Panc1 (cell line): ENCODE results near the gene ZNF830. TPM values are rescaled to one million over a fixed set of nuclear protein-coding genes. Genes with fewer than 3 reads are reported as not detected.
A peak's percentile ranks its signal among the peaks of the same experiment; 100 is the strongest.

Experiments
- ATAC-seq: fragments of 200-7000 bp; cut with Tn5 transposase; 2 replicates; pipeline ENCODE4 v1.9.1; 2020; ENCODE audit warnings: mild to moderate bottlenecking, moderate library complexity
- BruUV-seq: library from RNA; stranded (reverse); fragments of 400-500 nt; replicated peaks from 2 replicates; lab custom pipeline; 2021; lab: Mats Ljungman, UMichigan
- CTCF ChIA-PET: fragments of 300-600 bp; sonication (Branson Sonifier 250); formaldehyde crosslinking; loops from one replicate; lab custom pipeline; 2022; ENCODE audit warnings: antibody characterized with exemption; lab: Charles Lee
- POLR2A ChIA-PET: fragments of 300-600 bp; sonication (Branson Sonifier 250); formaldehyde crosslinking; loops from one replicate; lab custom pipeline; 2022; ENCODE audit warnings: antibody characterized with exemption; lab: Charles Lee
- DNase-seq: peaks from one replicate; pipeline ENCODE4 v3.0.0-alpha.2; 2010; ENCODE audit warnings: low read depth, low spot score
- H3K27ac ChIP-seq: 2 replicates; pipeline ENCODE4 v1.5.1; 2011; ENCODE audit warnings: mild to moderate bottlenecking, low read length, inconsistent platforms
- H3K27me3 ChIP-seq: fragments of 200-500 bp; sonication (Bioruptor generic); 2 replicates; pipeline ENCODE4 v1.6.0; 2014; ENCODE audit warnings: low read length, inconsistent platforms; ENCODE audit not compliant: control insufficient read depth, insufficient read depth
- H3K36me3 ChIP-seq: fragments of 200-500 bp; sonication (Bioruptor generic); 2 replicates; pipeline ENCODE4 v1.5.1; 2014; ENCODE audit warnings: inconsistent platforms, mild to moderate bottlenecking, low read length, moderate library complexity; ENCODE audit not compliant: control insufficient read depth, insufficient read depth
- H3K4me1 ChIP-seq: 2 replicates; pipeline ENCODE4 v1.5.1; 2011; ENCODE audit warnings: inconsistent platforms, mild to moderate bottlenecking, low read length, moderate library complexity; ENCODE audit not compliant: control insufficient read depth, insufficient read depth
- H3K4me3 ChIP-seq, 2 experiments: 2 replicates each; pipeline ENCODE4 v1.5.1; 2011 to 2012; ENCODE audit warnings: low read depth in 2 of 2, low read length in 2 of 2, mild to moderate bottlenecking in 2 of 2, inconsistent platforms in 1 of 2, moderate library complexity in 1 of 2
- H3K9me3 ChIP-seq: fragments of 200-500 bp; sonication (Bioruptor generic); 2 replicates; pipeline ENCODE4 v1.5.1; 2014; ENCODE audit warnings: low read depth, mild to moderate bottlenecking, inconsistent platforms, low read length, moderate library complexity; ENCODE audit not compliant: control insufficient read depth, insufficient read depth
- CTCF ChIP-seq: fragments of 450-650 bp; IDR thresholded peaks from 2 replicates; pipeline ENCODE4 v1.5.1; 2017; ENCODE audit warnings: mild to moderate bottlenecking
- POLR2AphosphoS5 ChIP-seq: IDR thresholded peaks from 2 replicates; pipeline ENCODE4 v1.6.1; 2012; ENCODE audit warnings: mild to moderate bottlenecking, low read depth, low read length, moderate library complexity
- REST ChIP-seq, 2 experiments: IDR thresholded peaks; 2 replicates each; pipeline ENCODE4 v1.6.1; 2011 to 2012; ENCODE audit warnings: low read depth in 2 of 2, control low read depth in 1 of 2, low read length in 1 of 2, mild to moderate bottlenecking in 1 of 2, moderate library complexity in 1 of 2; ENCODE audit not compliant: insufficient read depth in 1 of 2
- SIN3A ChIP-seq: IDR thresholded peaks from 2 replicates; pipeline ENCODE4 v1.6.1; 2012; ENCODE audit warnings: low read depth, mild to moderate bottlenecking, low read length, moderate library complexity, borderline replicate concordance; ENCODE audit not compliant: insufficient read depth
- TCF7L2 ChIP-seq: IDR thresholded peaks from 2 replicates; pipeline ENCODE4 v1.6.1; 2011; ENCODE audit warnings: mild to moderate bottlenecking, low read depth, low read length, inconsistent platforms
- in situ Hi-C: cut with HindIII; loops from 2 replicates; pipeline ENCODE4 v1.10.0; 2016; ENCODE audit warnings: low sequenced_read_pairs, low pct_unique_long_range_greater_than_20kb
- intact Hi-C: fragments of 100-400 bp; cut with micrococcal nuclease; formaldehyde crosslinking; loops from one replicate; pipeline ENCODE4 v1.10.0; 2022; ENCODE audit not compliant: unreplicated experiment
- total RNA-seq: library from RNA; stranded (reverse); gene quantifications from one replicate; pipeline ENCODE4 v1.2.1, GENCODE V29; 2021; ENCODE audit not compliant: unreplicated experiment

Gene ZNF830
- total RNA-seq, 1 experiment from 2014 or later = 17.5 TPM

- Histone ChIP-seq H3K4me3 (no peak overlapping the region), H3K27ac (no peak overlapping the region), H3K36me3 (no peaks in the 10 kb centered on the region; the same call in 1 of the 2 replicates), H3K27me3 (no peaks in the 10 kb centered on the region), H3K4me1 (no peaks in the 10 kb centered on the region), H3K9me3 (no peaks in the 10 kb centered on the region)
- ATAC-seq = no peak
- TF ChIP-seq CTCF (no peak), REST (IDR thresholded peaks at IDR 0.05; ENCODE audit: insufficient read depth in 1 of 2, low read depth in 2 of 2, low read length in 1 of 2) (no peak), POLR2AphosphoS5 (no peak), TCF7L2 (no peak), SIN3A (no peak)
- no peak for DNase-seq
- no TSS peak for BruUV-seq
- in situ Hi-C loops (no loop called here), intact Hi-C loops (no loop called here)
- POLR2A ChIA-PET = interaction anchor here (0.6 kb wide), 1 partner anchor 92 kb away, joined by 3 read pairs; no protein-coding TSS in a partner anchor
- CTCF ChIA-PET = no interaction called here
Observed at GRCh38 chr17:35006345-35006744, 45.0 kb downstream of the ZNF830 start.

DNA sequence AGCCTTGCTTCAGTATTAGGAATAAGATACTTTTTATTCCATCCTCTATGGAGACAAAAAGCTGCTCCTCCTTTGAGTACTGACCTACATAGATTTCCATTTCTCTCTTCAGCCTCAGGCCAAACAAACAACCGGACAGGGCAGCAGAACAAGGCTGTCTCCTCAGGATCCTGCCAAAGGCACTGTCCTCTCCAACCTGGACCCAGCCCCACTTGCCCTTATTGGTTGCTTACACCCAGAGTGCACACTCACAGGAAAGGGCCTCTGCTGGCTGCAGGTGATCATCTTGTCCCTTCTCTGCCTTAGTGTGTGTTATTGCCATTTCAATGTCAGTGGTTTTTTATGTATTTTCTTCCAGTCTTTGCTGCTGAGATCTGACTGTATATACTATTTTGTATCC lies 45.6 kb downstream of the ZNF830 start:
- H3K9me3 ChIP-seq = no peaks in the 10 kb centered on the region
- ATAC-seq = 0 out of 2 replicates have a peak, but pooled peaks have one; percentile 13
- H3K36me3 ChIP-seq = no peaks in the 10 kb centered on the region

More for the DNA sequence above, 45.6 kb downstream of the ZNF830 start:
- no peak for DNase-seq
- ChIA-PET POLR2A (no interaction called here), CTCF (no interaction called here)
- Histone ChIP-seq H3K4me1 (no peaks in the 10 kb centered on the region), H3K4me3 (no peak overlapping the region), H3K27ac (no peak overlapping the region), H3K27me3 (no peaks in the 10 kb centered on the region)
- in situ Hi-C loops (no loop called here), intact Hi-C loops (no loop called here)
- TF ChIP-seq POLR2AphosphoS5 = no peak
- no peak for TF ChIP-seq REST (IDR thresholded peaks at IDR 0.05; ENCODE audit: insufficient read depth in 1 of 2, low read depth in 2 of 2, low read length in 1 of 2)
- no peak for TF ChIP-seq TCF7L2
- TF ChIP-seq CTCF = no peak
- TF ChIP-seq SIN3A = no peak
- no TSS peak for BruUV-seq
